Neural cell (in vitro differentiated cells): ENCODE data around the gene DUSP2. TPM values are rescaled to one million over a fixed set of nuclear protein-coding genes. Genes with fewer than 3 reads are reported as not detected.

Experiments
- H2AFZ ChIP-seq: fragments of 200-600, 300-800 bp; sonication (generic), shearing (Covaris generic); 2 replicates; pipeline ENCODE4 v1.6.0; 2014; ENCODE audit warnings: low read depth, mild to moderate bottlenecking, antibody characterized with exemption, low read length, moderate library complexity
- H3F3A ChIP-seq: fragments of 200-600 bp; shearing (Covaris generic); 2 replicates; pipeline ENCODE4 v1.6.1; 2016; ENCODE audit warnings: mild to moderate bottlenecking, moderate library complexity, mixed read lengths, antibody characterized with exemption, low read length; ENCODE audit not compliant: insufficient read depth, poor library complexity, severe bottlenecking
- H3K27ac ChIP-seq: fragments of 200-600, 300-800 bp; sonication (generic), shearing (Covaris generic); 2 replicates; pipeline ENCODE4 v1.5.1; 2014; ENCODE audit warnings: mild to moderate bottlenecking, low read length, moderate library complexity
- H3K27me3 ChIP-seq: fragments of 300-800, 200-600 bp; sonication (generic), shearing (Covaris generic); 2 replicates; pipeline ENCODE4 v1.6.0; 2014; ENCODE audit warnings: mild to moderate bottlenecking, low read depth, low read length, moderate library complexity; ENCODE audit not compliant: insufficient read depth
- H3K36me3 ChIP-seq: fragments of 300-800, 200-600 bp; sonication (generic), shearing (Covaris generic); 2 replicates; pipeline ENCODE4 v1.5.1; 2014; ENCODE audit warnings: mild to moderate bottlenecking, antibody characterized with exemption, low read length, moderate library complexity; ENCODE audit not compliant: insufficient read depth
- H3K4me2 ChIP-seq: fragments of 300-800, 200-600 bp; sonication (generic), shearing (Covaris generic); 2 replicates; pipeline ENCODE4 v1.6.0; 2014; ENCODE audit warnings: mild to moderate bottlenecking, low read length
- H3K4me3 ChIP-seq: fragments of 300-800, 200-600 bp; sonication (generic), shearing (Covaris generic); 2 replicates; pipeline ENCODE4 v1.5.1; 2014; ENCODE audit warnings: mild to moderate bottlenecking, low read length, moderate library complexity
- H3K79me2 ChIP-seq: fragments of 200-600 bp; shearing (Covaris generic); replicated peaks from 2 replicates; pipeline ENCODE4 v1.6.0; 2014; ENCODE audit warnings: mild to moderate bottlenecking, low read length, moderate library complexity; ENCODE audit not compliant: insufficient read depth
- H3K9ac ChIP-seq: fragments of 300-800, 200-600 bp; sonication (generic), shearing (Covaris generic); 2 replicates; pipeline ENCODE4 v1.6.1; 2016; ENCODE audit warnings: mild to moderate bottlenecking, low read length, mixed read lengths
- H3K9me2 ChIP-seq: fragments of 200-600 bp; shearing (Covaris generic); 2 replicates; pipeline ENCODE4 v1.6.1; 2016; ENCODE audit warnings: mild to moderate bottlenecking, low read length, mixed read lengths; ENCODE audit not compliant: insufficient read depth
- H3K9me3 ChIP-seq: fragments of 200-600, 300-800 bp; sonication (generic), shearing (Covaris generic); 2 replicates; pipeline ENCODE4 v1.6.1; 2016; ENCODE audit warnings: mild to moderate bottlenecking, mixed run types, low read length, moderate library complexity, mixed read lengths
- H4K20me1 ChIP-seq: fragments of 200-600 bp; shearing (Covaris generic); 2 replicates; pipeline ENCODE4 v1.6.1; 2016; ENCODE audit warnings: mild to moderate bottlenecking, mixed run types; ENCODE audit not compliant: insufficient read depth
- CTCF ChIP-seq: fragments of 450-650 bp; IDR thresholded peaks from 2 replicates; pipeline ENCODE4 v1.5.1; 2014; ENCODE audit warnings: antibody characterized with exemption, mild to moderate bottlenecking, moderate library complexity; ENCODE audit not compliant: poor library complexity, severe bottlenecking
- EP300 ChIP-seq: fragments of 450-650 bp; conservative IDR thresholded peaks from 2 replicates; pipeline ENCODE4 v1.6.1; 2014; ENCODE audit warnings: antibody characterized with exemption, mild to moderate bottlenecking, moderate library complexity; ENCODE audit not compliant: poor library complexity, severe bottlenecking
- EZH2 ChIP-seq: fragments of 200-600, 300-800 bp; shearing (Covaris generic), sonication (generic); IDR thresholded peaks from 2 replicates; pipeline ENCODE4 v1.6.1; 2014; ENCODE audit warnings: antibody characterized with exemption, low read length, borderline replicate concordance, mild to moderate bottlenecking; ENCODE audit not compliant: insufficient read depth, poor library complexity, severe bottlenecking
- MXI1 ChIP-seq: fragments of 450-650 bp; conservative IDR thresholded peaks from 2 replicates; pipeline ENCODE4 v1.6.1; 2014; ENCODE audit warnings: antibody characterized with exemption, mild to moderate bottlenecking; ENCODE audit not compliant: poor library complexity, severe bottlenecking
- POLR2AphosphoS5 ChIP-seq: IDR thresholded peaks from 2 replicates; pipeline ENCODE4 v1.6.1; 2012
- RAD21 ChIP-seq: fragments of 450-650 bp; conservative IDR thresholded peaks from 2 replicates; pipeline ENCODE4 v1.6.1; 2014; ENCODE audit warnings: antibody characterized with exemption, mild to moderate bottlenecking, moderate library complexity
- REST ChIP-seq: IDR thresholded peaks from 2 replicates; pipeline ENCODE4 v1.6.1; 2012; ENCODE audit warnings: borderline replicate concordance
- SMC3 ChIP-seq: fragments of 450-650 bp; conservative IDR thresholded peaks from 2 replicates; pipeline ENCODE4 v1.6.1; 2014; ENCODE audit warnings: antibody characterized with exemption, mild to moderate bottlenecking, moderate library complexity; ENCODE audit not compliant: poor library complexity
- TAF1 ChIP-seq: IDR thresholded peaks from 2 replicates; pipeline ENCODE4 v1.6.1; 2012; ENCODE audit warnings: low read depth
- polyA plus RNA-seq: library from polyadenylated mRNA; depleted of rRNA; stranded (reverse); fragments of >200 nt; gene quantifications from 2 replicates; pipeline ENCODE4 v1.2.3, GENCODE V29; 2014

The DUSP2 gene
- polyA plus RNA-seq, 1 donor from 2014 or later, result 2.1 TPM

GRCh38 chr2:96097441-96097840 lies 47.8 kb downstream of the DUSP2 start:
- no peaks in the 10 kb centered on the region for H3K9me3 ChIP-seq
- no peak overlapping the region for H3K4me2 ChIP-seq
- H3K4me3 ChIP-seq, result no peak overlapping the region
- no peaks in the 10 kb centered on the region for H3K9me2 ChIP-seq
- no peak overlapping the region for H2AFZ ChIP-seq
- no peak overlapping the region for H3K9ac ChIP-seq
- no peak for TF ChIP-seq SMC3
- no peak for TF ChIP-seq EZH2
- no peak for TF ChIP-seq REST
- no peak for TF ChIP-seq TAF1
- no peak for TF ChIP-seq POLR2AphosphoS5
- TF ChIP-seq CTCF, result no peak
- TF ChIP-seq MXI1, result no peak
- no peak for TF ChIP-seq RAD21
- no peak for TF ChIP-seq EP300
- H4K20me1 ChIP-seq, result no peaks in the 10 kb centered on the region
- H3K36me3 ChIP-seq, result no peaks in the 10 kb centered on the region
- no peak overlapping the region for H3K27ac ChIP-seq
- no peaks in the 10 kb centered on the region for H3K79me2 ChIP-seq
- H3K27me3 ChIP-seq, result no peaks in the 10 kb centered on the region
- H3F3A ChIP-seq, result no peaks in the 10 kb centered on the region

- no peak for TF ChIP-seq TAF1
- no peak for TF ChIP-seq POLR2AphosphoS5
- no peak for TF ChIP-seq MXI1
- no peak for TF ChIP-seq REST
- TF ChIP-seq CTCF, result no peak
- no peak for TF ChIP-seq RAD21
- no peak for TF ChIP-seq SMC3
- no peak for TF ChIP-seq EP300
- TF ChIP-seq EZH2, result no peak
- no peak overlapping the region for H3K27ac ChIP-seq
- no peaks in the 10 kb centered on the region for H3K36me3 ChIP-seq
- no peaks in the 10 kb centered on the region for H3K9me2 ChIP-seq
- H2AFZ ChIP-seq, result no peak overlapping the region
- H4K20me1 ChIP-seq, result no peaks in the 10 kb centered on the region
- no peak overlapping the region for H3K4me2 ChIP-seq
- no peak overlapping the region for H3K4me3 ChIP-seq
- no peaks in the 10 kb centered on the region for H3F3A ChIP-seq
- H3K9me3 ChIP-seq, result no peaks in the 10 kb centered on the region
- no peak overlapping the region for H3K9ac ChIP-seq
- H3K79me2 ChIP-seq, result no peaks in the 10 kb centered on the region
- H3K27me3 ChIP-seq, result no peaks in the 10 kb centered on the region
These were observed 50.1 kb downstream of the DUSP2 start for GRCh38 chr2:96095116-96095636.
